ENCODE measurements around the gene HDX.

HDX gene

GRCh38 chrX:84441143-84441542, 61.1 kb downstream of the HDX start:
- Mint-ChIP-seq H3K4me1 (ENCODE audit: low read depth) (no peaks in the 10 kb centered on the region), H3K9me3 (peaks cover 17% of the 10 kb centered on the region), H3K27me3 (ENCODE audit: low read depth) (no peaks in the 10 kb centered on the region), H3K36me3 (ENCODE audit: low read depth) (peaks cover 4% of the 10 kb centered on the region), H3K27ac (no peak overlapping the region), H3K4me3 (no peak overlapping the region)
- DNase-seq (ENCODE audit: low spot score) = no peak

GRCh38 chrX:84415140-84415539, 87.1 kb downstream of the HDX start:
- no peak for DNase-seq (ENCODE audit: low spot score)
- H3K9me3 Mint-ChIP-seq = peaks cover 10% of the 10 kb centered on the region
- no peaks in the 10 kb centered on the region for H3K27me3 Mint-ChIP-seq (ENCODE audit: low read depth)
- no peaks in the 10 kb centered on the region for H3K36me3 Mint-ChIP-seq (ENCODE audit: low read depth)
- H3K4me1 Mint-ChIP-seq (ENCODE audit: low read depth) = no peaks in the 10 kb centered on the region
- no peak overlapping the region for H3K27ac Mint-ChIP-seq
- H3K4me3 Mint-ChIP-seq = no peak overlapping the region

- no peaks in the 10 kb centered on the region for H3K9me3 Mint-ChIP-seq
- DNase-seq (ENCODE audit: low spot score) = no peak
Measured at GRCh38 chrX:84363663-84364062, 138.6 kb downstream of the HDX start.

GRCh38 chrX:84363051-84363450, 139.2 kb downstream of the HDX start:
- no peaks in the 10 kb centered on the region for H3K9me3 Mint-ChIP-seq
- no peak overlapping the region for H3K4me3 Mint-ChIP-seq
- H3K27me3 Mint-ChIP-seq (ENCODE audit: low read depth) = no peaks in the 10 kb centered on the region
- DNase-seq (ENCODE audit: low spot score) = no peak
- H3K4me1 Mint-ChIP-seq (ENCODE audit: low read depth) = no peaks in the 10 kb centered on the region
- H3K27ac Mint-ChIP-seq = no peak overlapping the region
- no peaks in the 10 kb centered on the region for H3K36me3 Mint-ChIP-seq (ENCODE audit: low read depth)

More at GRCh38 chrX:84363663-84364062, 138.6 kb downstream of the HDX start:
- H3K27me3 Mint-ChIP-seq (ENCODE audit: low read depth) = no peaks in the 10 kb centered on the region
- H3K4me3 Mint-ChIP-seq = no peak overlapping the region
- H3K27ac Mint-ChIP-seq = no peak overlapping the region
- H3K4me1 Mint-ChIP-seq (ENCODE audit: low read depth) = no peaks in the 10 kb centered on the region
- H3K36me3 Mint-ChIP-seq (ENCODE audit: low read depth) = no peaks in the 10 kb centered on the region

- DNase-seq (ENCODE audit: low spot score) = no peak
- no peaks in the 10 kb centered on the region for H3K36me3 Mint-ChIP-seq (ENCODE audit: low read depth)
Measured at GRCh38 chrX:84362184-84362838, 139.9 kb downstream of the HDX start.

GRCh38 chrX:84358271-84358670, 144.0 kb downstream of the HDX start:
- Mint-ChIP-seq H3K4me1 (ENCODE audit: low read depth) (no peaks in the 10 kb centered on the region), H3K36me3 (ENCODE audit: low read depth) (no peaks in the 10 kb centered on the region)

More at GRCh38 chrX:84362184-84362838, 139.9 kb downstream of the HDX start:
- H3K27ac Mint-ChIP-seq = no peak overlapping the region
- no peaks in the 10 kb centered on the region for H3K4me1 Mint-ChIP-seq (ENCODE audit: low read depth)
- H3K4me3 Mint-ChIP-seq = no peak overlapping the region
- no peaks in the 10 kb centered on the region for H3K27me3 Mint-ChIP-seq (ENCODE audit: low read depth)
- H3K9me3 Mint-ChIP-seq = no peaks in the 10 kb centered on the region

GRCh38 chrX:84357296-84357695, 145.0 kb downstream of the HDX start:
- DNase-seq (ENCODE audit: low spot score) = no peak
- no peaks in the 10 kb centered on the region for H3K36me3 Mint-ChIP-seq (ENCODE audit: low read depth)
- no peak overlapping the region for H3K27ac Mint-ChIP-seq
- no peaks in the 10 kb centered on the region for H3K27me3 Mint-ChIP-seq (ENCODE audit: low read depth)
- H3K4me1 Mint-ChIP-seq (ENCODE audit: low read depth) = no peaks in the 10 kb centered on the region
- no peak overlapping the region for H3K4me3 Mint-ChIP-seq
- H3K9me3 Mint-ChIP-seq = no peaks in the 10 kb centered on the region

More at GRCh38 chrX:84358271-84358670, 144.0 kb downstream of the HDX start:
- no peak overlapping the region for H3K4me3 Mint-ChIP-seq
- no peak for DNase-seq (ENCODE audit: low spot score)
- H3K27me3 Mint-ChIP-seq (ENCODE audit: low read depth) = no peaks in the 10 kb centered on the region
- H3K27ac Mint-ChIP-seq = no peak overlapping the region
- H3K9me3 Mint-ChIP-seq = no peaks in the 10 kb centered on the region

- Mint-ChIP-seq H3K36me3 (ENCODE audit: low read depth) (no peaks in the 10 kb centered on the region), H3K4me3 (no peak overlapping the region), H3K4me1 (ENCODE audit: low read depth) (no peaks in the 10 kb centered on the region), H3K9me3 (no peaks in the 10 kb centered on the region), H3K27ac (no peak overlapping the region), H3K27me3 (ENCODE audit: low read depth) (no peaks in the 10 kb centered on the region)
- no peak for DNase-seq (ENCODE audit: low spot score)
Measured at GRCh38 chrX:84340968-84341367, 161.3 kb downstream of the HDX start.

- Mint-ChIP-seq H3K4me3 (no peak overlapping the region), H3K4me1 (ENCODE audit: low read depth) (no peaks in the 10 kb centered on the region), H3K27me3 (ENCODE audit: low read depth) (no peaks in the 10 kb centered on the region), H3K27ac (no peak overlapping the region), H3K36me3 (ENCODE audit: low read depth) (no peaks in the 10 kb centered on the region), H3K9me3 (no peaks in the 10 kb centered on the region)
- no peak for DNase-seq (ENCODE audit: low spot score)
Measured at GRCh38 chrX:84339507-84340364, 162.5 kb downstream of the HDX start.

- Mint-ChIP-seq H3K27me3 (ENCODE audit: low read depth) (no peaks in the 10 kb centered on the region), H3K27ac (no peak overlapping the region), H3K36me3 (ENCODE audit: low read depth) (no peaks in the 10 kb centered on the region), H3K9me3 (no peaks in the 10 kb centered on the region), H3K4me1 (ENCODE audit: low read depth) (no peaks in the 10 kb centered on the region), H3K4me3 (no peak overlapping the region)
- no peak for DNase-seq (ENCODE audit: low spot score)
Measured at GRCh38 chrX:84336646-84337045, 165.6 kb downstream of the HDX start.

GRCh38 chrX:84335121-84335520, 167.1 kb downstream of the HDX start:
- no peak overlapping the region for H3K27ac Mint-ChIP-seq
- no peaks in the 10 kb centered on the region for H3K27me3 Mint-ChIP-seq (ENCODE audit: low read depth)
- no peaks in the 10 kb centered on the region for H3K4me1 Mint-ChIP-seq (ENCODE audit: low read depth)
- H3K4me3 Mint-ChIP-seq = no peak overlapping the region
- H3K36me3 Mint-ChIP-seq (ENCODE audit: low read depth) = no peaks in the 10 kb centered on the region
- no peaks in the 10 kb centered on the region for H3K9me3 Mint-ChIP-seq
- DNase-seq (ENCODE audit: low spot score) = no peak

GRCh38 chrX:84322083-84322827, 180.0 kb downstream of the HDX start:
- Mint-ChIP-seq H3K9me3 (no peaks in the 10 kb centered on the region), H3K27ac (no peak overlapping the region), H3K36me3 (ENCODE audit: low read depth) (no peaks in the 10 kb centered on the region), H3K4me3 (no peak overlapping the region), H3K27me3 (ENCODE audit: low read depth) (no peaks in the 10 kb centered on the region), H3K4me1 (ENCODE audit: low read depth) (no peaks in the 10 kb centered on the region)
- DNase-seq (ENCODE audit: low spot score) = no peak

- H3K27me3 Mint-ChIP-seq (ENCODE audit: low read depth) = no peaks in the 10 kb centered on the region
- H3K27ac Mint-ChIP-seq = no peak overlapping the region
- H3K4me3 Mint-ChIP-seq = no peak overlapping the region
- H3K9me3 Mint-ChIP-seq = no peaks in the 10 kb centered on the region
- no peaks in the 10 kb centered on the region for H3K36me3 Mint-ChIP-seq (ENCODE audit: low read depth)
- DNase-seq (ENCODE audit: low spot score) = no peak
- H3K4me1 Mint-ChIP-seq (ENCODE audit: low read depth) = no peaks in the 10 kb centered on the region
Measured at GRCh38 chrX:84320614-84321013, 181.6 kb downstream of the HDX start.

- Mint-ChIP-seq H3K4me3 (no peak overlapping the region), H3K27ac (no peak overlapping the region), H3K9me3 (peaks cover 3% of the 10 kb centered on the region), H3K36me3 (ENCODE audit: low read depth) (no peaks in the 10 kb centered on the region), H3K27me3 (ENCODE audit: low read depth) (no peaks in the 10 kb centered on the region), H3K4me1 (ENCODE audit: low read depth) (no peaks in the 10 kb centered on the region)
- no peak for DNase-seq (ENCODE audit: low spot score)
Measured at GRCh38 chrX:84320023-84320422, 182.2 kb downstream of the HDX start.

Data from T-helper 2 cell treated with Interferon-gamma antibody and Interleukin-4, amounts not matched to agents 5 μg/mL and 100 μg/mL, for 36 hours (primary cell).